Measurements from ENCODE around the gene IGFBP2. TPM values are rescaled to one million over a fixed set of nuclear protein-coding genes. Genes with fewer than 3 reads are reported as not detected.

Gene IGFBP2
- total RNA-seq, 2 donors from 2014 or later: 3.6 to 7.4 TPM

- no peak overlapping the region for H3K27ac Mint-ChIP-seq
- DNase-seq (no peak), ATAC-seq (replicated peaks in 1 of 2) (no peak)
- peak overlapping the region; percentile 70 to 77 for H3K4me3 Mint-ChIP-seq
- H3K4me1 Mint-ChIP-seq (ENCODE audit: low read depth): peaks cover 22% of the 10 kb centered on the region
- H3K9me3 Mint-ChIP-seq: no peaks in the 10 kb centered on the region
- peaks cover 62% of the 10 kb centered on the region for H3K27me3 Mint-ChIP-seq (ENCODE audit: low read depth)
- H3K36me3 Mint-ChIP-seq (ENCODE audit: insufficient read depth in 2 of 2): no peaks in the 10 kb centered on the region
These were observed 2.7 kb downstream of the IGFBP2 start for GRCh38 chr2:216635701-216636550.

DNA sequence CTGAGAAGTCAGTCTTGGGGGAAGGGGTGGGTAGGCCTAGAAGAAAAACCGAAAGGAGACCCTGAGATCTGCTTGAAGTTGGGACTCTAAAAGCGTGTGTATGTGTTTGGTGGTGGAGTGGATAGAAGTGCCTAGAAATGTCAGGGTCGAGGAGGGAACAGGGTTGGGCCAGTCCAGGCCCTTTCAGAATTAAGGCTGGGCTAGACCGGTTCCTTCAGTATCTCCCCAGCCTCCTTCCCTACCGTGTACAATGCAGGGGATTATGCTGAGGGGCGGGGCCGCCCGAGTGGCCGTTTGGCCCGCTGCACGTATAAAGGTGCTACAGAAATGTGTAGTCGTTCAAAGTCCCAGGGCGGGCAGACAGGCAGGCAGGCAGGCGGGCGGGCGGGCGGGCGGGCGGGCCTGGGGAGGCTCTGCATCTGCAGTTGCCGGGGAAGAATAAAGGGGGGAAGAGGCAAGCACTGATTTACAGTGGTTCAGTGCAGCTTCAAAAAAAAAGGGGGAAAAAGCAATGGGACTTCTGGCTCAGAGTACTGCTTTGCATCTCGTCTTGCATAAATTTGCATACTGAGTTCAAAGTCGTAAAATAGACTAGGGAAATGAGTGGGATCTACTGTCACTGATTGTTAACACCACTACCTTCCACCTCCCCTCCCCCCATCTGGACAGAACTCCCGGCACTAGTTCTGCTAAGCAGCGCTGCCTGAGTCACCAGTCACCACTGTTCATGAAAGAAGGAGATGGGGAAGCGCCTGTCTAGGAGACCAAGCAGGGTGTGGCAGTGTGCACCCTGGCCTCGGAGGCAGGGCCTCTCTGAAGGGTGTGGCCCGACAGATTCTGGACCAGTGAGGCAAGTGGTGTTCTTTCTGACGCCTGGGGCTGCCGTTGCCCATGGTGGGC lies 3.6 kb downstream of the IGFBP2 start:
- H3K27ac Mint-ChIP-seq: no peak overlapping the region
- peak overlapping the region in 1 of 2 donors; percentile 42 for H3K4me3 Mint-ChIP-seq
- no peaks in the 10 kb centered on the region for H3K9me3 Mint-ChIP-seq
- H3K4me1 Mint-ChIP-seq (ENCODE audit: low read depth): peaks cover 22% of the 10 kb centered on the region
- no peak for DNase-seq
- H3K36me3 Mint-ChIP-seq (ENCODE audit: insufficient read depth in 2 of 2): no peaks in the 10 kb centered on the region
- ATAC-seq (replicated peaks in 1 of 2): no peak
- peaks cover 54% of the 10 kb centered on the region for H3K27me3 Mint-ChIP-seq (ENCODE audit: low read depth)

GRCh38 chr2:216637472-216637871 lies 4.3 kb downstream of the IGFBP2 start:
- peaks cover 47% of the 10 kb centered on the region for H3K27me3 Mint-ChIP-seq (ENCODE audit: low read depth)
- H3K27ac Mint-ChIP-seq: no peak overlapping the region
- H3K4me3 Mint-ChIP-seq: no peak overlapping the region
- ATAC-seq (replicated peaks in 1 of 2) (no peak), DNase-seq (no peak)
- H3K4me1 Mint-ChIP-seq (ENCODE audit: low read depth): peaks cover 22% of the 10 kb centered on the region
- no peaks in the 10 kb centered on the region for H3K9me3 Mint-ChIP-seq
- H3K36me3 Mint-ChIP-seq (ENCODE audit: insufficient read depth in 2 of 2): no peaks in the 10 kb centered on the region

- Mint-ChIP-seq H3K4me1 (ENCODE audit: low read depth) (no peaks in the 10 kb centered on the region), H3K4me3 (no peak overlapping the region), H3K27ac (no peak overlapping the region), H3K27me3 (ENCODE audit: low read depth) (peaks cover 7% of the 10 kb centered on the region), H3K36me3 (ENCODE audit: insufficient read depth in 2 of 2) (no peaks in the 10 kb centered on the region), H3K9me3 (no peaks in the 10 kb centered on the region)
- DNase-seq (no peak), ATAC-seq (replicated peaks in 1 of 2) (no peak)
These were observed 10.9 kb downstream of the IGFBP2 start for GRCh38 chr2:216643986-216644659.

DNA sequence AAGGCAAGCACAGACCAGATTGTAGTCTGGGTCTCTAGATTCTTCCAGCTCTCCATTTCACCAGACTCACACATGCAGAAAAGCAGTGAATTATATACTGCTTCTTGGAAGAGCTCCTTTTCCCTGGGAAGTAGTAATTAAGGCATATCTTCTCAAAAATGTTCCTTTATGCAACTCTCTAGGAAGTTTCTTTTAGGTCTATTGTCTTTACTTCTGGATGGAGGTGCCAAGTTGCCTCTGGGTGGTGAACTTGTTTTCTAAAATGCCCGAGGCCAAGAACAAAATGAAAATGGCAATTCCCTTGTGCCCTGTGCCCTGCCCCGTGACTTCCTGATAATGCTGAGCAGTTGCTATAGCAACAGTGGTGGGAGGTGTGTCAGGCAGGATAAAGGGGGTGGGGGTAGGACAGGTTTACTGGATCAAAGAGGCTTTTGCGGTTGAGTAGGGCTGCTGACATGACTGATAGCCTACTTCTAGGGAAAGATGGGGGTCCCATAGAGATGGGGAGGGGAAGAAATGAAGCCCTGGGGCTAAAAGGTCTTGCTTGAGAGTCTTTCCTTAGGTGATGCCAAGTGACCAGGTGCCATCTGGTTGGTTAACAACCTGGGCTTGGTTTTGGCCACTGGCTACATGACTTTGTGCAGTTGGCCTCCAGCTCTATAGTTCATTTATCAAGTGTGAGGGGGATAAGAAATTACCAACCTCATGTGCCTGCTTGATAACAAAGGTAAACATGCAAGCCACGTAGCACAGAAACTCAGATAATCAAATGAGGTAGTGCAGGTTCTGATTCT lies 11.8 kb downstream of the IGFBP2 start:
- H3K27ac Mint-ChIP-seq: no peak overlapping the region
- ATAC-seq (replicated peaks in 1 of 2): no peak
- H3K9me3 Mint-ChIP-seq: no peaks in the 10 kb centered on the region
- H3K4me3 Mint-ChIP-seq: no peak overlapping the region
- no peak for DNase-seq
- no peaks in the 10 kb centered on the region for H3K36me3 Mint-ChIP-seq (ENCODE audit: insufficient read depth in 2 of 2)
- no peaks in the 10 kb centered on the region for H3K4me1 Mint-ChIP-seq (ENCODE audit: low read depth)
- peaks cover 7% of the 10 kb centered on the region for H3K27me3 Mint-ChIP-seq (ENCODE audit: low read depth)

GRCh38 chr2:216645636-216645950 lies 12.4 kb downstream of the IGFBP2 start:
- DNase-seq (no peak), ATAC-seq (replicated peaks in 1 of 2) (no peak)
- no peaks in the 10 kb centered on the region for H3K9me3 Mint-ChIP-seq
- H3K27me3 Mint-ChIP-seq (ENCODE audit: low read depth): peaks cover 7% of the 10 kb centered on the region
- H3K36me3 Mint-ChIP-seq (ENCODE audit: insufficient read depth in 2 of 2): no peaks in the 10 kb centered on the region
- H3K4me1 Mint-ChIP-seq (ENCODE audit: low read depth): peaks cover 3% of the 10 kb centered on the region
- H3K4me3 Mint-ChIP-seq: no peak overlapping the region
- no peak overlapping the region for H3K27ac Mint-ChIP-seq

- no peaks in the 10 kb centered on the region for H3K36me3 Mint-ChIP-seq (ENCODE audit: insufficient read depth in 2 of 2)
- ATAC-seq (replicated peaks in 1 of 2): no peak
- no peak overlapping the region for H3K4me3 Mint-ChIP-seq
- no peak for DNase-seq
- no peak overlapping the region for H3K27ac Mint-ChIP-seq
- H3K9me3 Mint-ChIP-seq: no peaks in the 10 kb centered on the region
- H3K4me1 Mint-ChIP-seq (ENCODE audit: low read depth): peaks cover 4% of the 10 kb centered on the region
- peaks cover 8% of the 10 kb centered on the region for H3K27me3 Mint-ChIP-seq (ENCODE audit: low read depth)
These were observed 12.9 kb downstream of the IGFBP2 start for GRCh38 chr2:216646116-216646515.

GRCh38 chr2:216648105-216648504 lies 14.9 kb downstream of the IGFBP2 start:
- Mint-ChIP-seq H3K4me1 (ENCODE audit: low read depth) (peaks cover 4% of the 10 kb centered on the region), H3K36me3 (ENCODE audit: insufficient read depth in 2 of 2) (no peaks in the 10 kb centered on the region), H3K4me3 (no peak overlapping the region), H3K9me3 (no peaks in the 10 kb centered on the region), H3K27me3 (ENCODE audit: low read depth) (peaks cover 15% of the 10 kb centered on the region), H3K27ac (no peak overlapping the region)
- no peak for DNase-seq
- ATAC-seq (replicated peaks in 1 of 2): no peak

DNA sequence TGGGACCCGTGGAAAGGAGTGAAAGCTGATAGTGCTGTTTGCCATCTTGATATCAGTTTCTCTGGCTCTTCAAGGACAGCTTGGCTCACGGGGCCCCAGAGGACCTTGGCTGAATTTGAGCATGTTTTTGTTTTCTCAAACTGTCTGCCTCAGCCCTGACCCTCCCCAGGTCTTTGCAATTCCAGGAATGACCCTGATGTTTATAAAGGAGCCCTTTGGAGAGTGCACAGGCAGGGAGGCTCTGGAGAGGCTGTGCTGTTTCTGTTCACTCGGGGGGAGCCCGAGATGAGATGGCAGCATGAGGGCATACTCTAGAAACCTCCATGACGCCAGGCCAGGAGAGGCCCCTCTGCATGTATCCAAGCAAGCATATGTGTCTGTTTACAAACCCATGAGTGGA lies 16.4 kb downstream of the IGFBP2 start:
- no peak overlapping the region for H3K27ac Mint-ChIP-seq
- H3K36me3 Mint-ChIP-seq (ENCODE audit: insufficient read depth in 2 of 2): no peaks in the 10 kb centered on the region
- no peaks in the 10 kb centered on the region for H3K9me3 Mint-ChIP-seq
- ATAC-seq (replicated peaks in 1 of 2): no peak
- H3K4me3 Mint-ChIP-seq: no peak overlapping the region
- peaks cover 15% of the 10 kb centered on the region for H3K27me3 Mint-ChIP-seq (ENCODE audit: low read depth)
- no peak for DNase-seq
- peaks cover 4% of the 10 kb centered on the region for H3K4me1 Mint-ChIP-seq (ENCODE audit: low read depth)

DNA sequence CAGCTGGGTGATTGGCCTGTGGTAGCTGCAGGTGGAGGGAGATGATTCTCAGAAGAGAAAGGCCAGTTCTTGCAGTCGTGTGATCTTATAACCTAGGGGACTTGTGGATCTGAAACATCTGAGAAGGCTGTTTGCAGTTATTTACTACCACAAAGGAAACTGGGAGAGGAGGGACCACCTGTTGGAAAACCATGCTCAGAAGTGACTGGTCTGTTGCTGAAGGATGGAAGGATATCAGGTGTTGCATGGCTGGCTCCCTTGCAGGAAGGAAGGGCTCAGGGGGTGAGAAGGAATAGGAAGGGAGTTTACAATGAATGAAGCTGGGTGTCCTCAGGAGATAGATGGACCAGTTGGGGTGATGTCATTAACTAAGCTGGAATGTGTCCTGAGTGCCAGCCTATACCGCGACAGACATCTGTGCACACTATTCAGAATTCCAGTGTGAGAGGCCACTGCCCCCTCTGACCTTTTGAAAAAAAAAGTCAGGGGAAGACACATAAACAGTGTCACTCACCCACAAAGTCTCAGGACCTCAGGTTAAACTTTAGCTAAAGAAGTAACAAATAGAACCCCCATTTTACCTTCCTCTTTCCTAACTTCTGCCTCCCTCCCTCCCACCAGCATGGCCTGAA lies 17.5 kb downstream of the IGFBP2 start:
- no peaks in the 10 kb centered on the region for H3K36me3 Mint-ChIP-seq (ENCODE audit: insufficient read depth in 2 of 2)

GRCh38 chr2:216651351-216651881 lies 18.2 kb downstream of the IGFBP2 start:
- Mint-ChIP-seq H3K9me3 (no peaks in the 10 kb centered on the region), H3K36me3 (ENCODE audit: insufficient read depth in 2 of 2) (no peaks in the 10 kb centered on the region), H3K4me3 (no peak overlapping the region), H3K27ac (no peak overlapping the region), H3K27me3 (ENCODE audit: low read depth) (peaks cover 15% of the 10 kb centered on the region), H3K4me1 (ENCODE audit: low read depth) (peaks cover 4% of the 10 kb centered on the region)
- DNase-seq (no peak), ATAC-seq (replicated peaks in 1 of 2) (no peak)

More for the DNA sequence above, 17.5 kb downstream of the IGFBP2 start:
- peaks cover 15% of the 10 kb centered on the region for H3K27me3 Mint-ChIP-seq (ENCODE audit: low read depth)
- H3K4me1 Mint-ChIP-seq (ENCODE audit: low read depth): peaks cover 4% of the 10 kb centered on the region
- no peak overlapping the region for H3K27ac Mint-ChIP-seq
- no peak overlapping the region for H3K4me3 Mint-ChIP-seq
- no peaks in the 10 kb centered on the region for H3K9me3 Mint-ChIP-seq
- DNase-seq (no peak), ATAC-seq (replicated peaks in 1 of 2) (no peak)

DNA sequence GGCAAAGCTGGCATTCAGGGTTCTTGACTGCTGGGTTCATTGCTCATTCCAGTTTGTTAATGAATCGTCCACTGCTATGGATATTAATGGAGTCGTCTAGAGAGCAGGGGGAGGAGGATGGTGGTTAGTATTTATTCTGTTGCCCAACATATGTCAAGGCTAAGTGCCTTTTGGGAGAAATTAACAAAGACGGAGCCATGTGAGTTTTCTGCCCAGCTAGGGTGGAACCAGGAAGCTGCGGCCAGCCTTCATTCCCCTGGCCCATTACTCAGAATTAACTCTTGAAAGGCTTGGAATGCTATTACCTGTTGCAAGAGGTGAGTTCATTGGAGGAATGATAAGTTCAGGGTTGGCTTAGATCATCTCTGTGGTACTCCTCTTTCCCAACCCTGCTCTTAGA lies 19.3 kb downstream of the IGFBP2 start:
- Mint-ChIP-seq H3K9me3 (no peaks in the 10 kb centered on the region), H3K4me1 (ENCODE audit: low read depth) (peaks cover 4% of the 10 kb centered on the region), H3K4me3 (no peak overlapping the region), H3K27me3 (ENCODE audit: low read depth) (peaks cover 15% of the 10 kb centered on the region), H3K27ac (no peak overlapping the region), H3K36me3 (ENCODE audit: insufficient read depth in 2 of 2) (no peaks in the 10 kb centered on the region)
- ATAC-seq (replicated peaks in 1 of 2) (no peak), DNase-seq (no peak)
